ENCODE measurements around the gene CYB561.

- TF ChIP-seq, protein P1, sequence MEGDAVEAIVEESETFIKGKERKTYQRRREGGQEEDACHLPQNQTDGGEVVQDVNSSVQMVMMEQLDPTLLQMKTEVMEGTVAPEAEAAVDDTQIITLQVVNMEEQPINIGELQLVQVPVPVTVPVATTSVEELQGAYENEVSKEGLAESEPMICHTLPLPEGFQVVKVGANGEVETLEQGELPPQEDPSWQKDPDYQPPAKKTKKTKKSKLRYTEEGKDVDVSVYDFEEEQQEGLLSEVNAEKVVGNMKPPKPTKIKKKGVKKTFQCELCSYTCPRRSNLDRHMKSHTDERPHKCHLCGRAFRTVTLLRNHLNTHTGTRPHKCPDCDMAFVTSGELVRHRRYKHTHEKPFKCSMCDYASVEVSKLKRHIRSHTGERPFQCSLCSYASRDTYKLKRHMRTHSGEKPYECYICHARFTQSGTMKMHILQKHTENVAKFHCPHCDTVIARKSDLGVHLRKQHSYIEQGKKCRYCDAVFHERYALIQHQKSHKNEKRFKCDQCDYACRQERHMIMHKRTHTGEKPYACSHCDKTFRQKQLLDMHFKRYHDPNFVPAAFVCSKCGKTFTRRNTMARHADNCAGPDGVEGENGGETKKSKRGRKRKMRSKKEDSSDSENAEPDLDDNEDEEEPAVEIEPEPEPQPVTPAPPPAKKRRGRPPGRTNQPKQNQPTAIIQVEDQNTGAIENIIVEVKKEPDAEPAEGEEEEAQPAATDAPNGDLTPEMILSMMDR (conservative IDR thresholded peaks at IDR 0.05; ENCODE audit: low read length) = no peak
- no peak for TF ChIP-seq EZH2phosphoT487 (IDR thresholded peaks at IDR 0.05; ENCODE audit: borderline replicate concordance)
Measured at GRCh38 chr17:63480826-63481487, 34.9 kb upstream of the CYB561 start.

Data from Loucy (cell line).